WTC11 (cell line): Measurements from ENCODE around the gene PON1. TPM values are rescaled to one million over a fixed set of nuclear protein-coding genes. Genes with fewer than 3 reads are reported as not detected.

Source experiments
- ATAC-seq: fragments of 200-7000 bp; cut with Tn5 transposase; 2 replicates; pipeline ENCODE4 v1.10.0; 2021; ENCODE audit warnings: mild to moderate bottlenecking, moderate library complexity
- CTCF ChIA-PET: fragments of 300-600 bp; sonication (Branson Sonifier 250); formaldehyde crosslinking; loops from one replicate; lab custom pipeline; 2021; ENCODE audit warnings: antibody characterized with exemption; lab: Charles Lee
- POLR2A ChIA-PET: fragments of 350-600 bp; sonication (Branson Sonifier 250); formaldehyde crosslinking; loops from one replicate; lab custom pipeline; 2021; ENCODE audit warnings: antibody characterized with exemption; lab: Charles Lee
- DNase-seq: peaks from one replicate; pipeline ENCODE4 v3.0.0; 2021; ENCODE audit warnings: low spot score
- H3K27ac Mint-ChIP-seq: 2 replicates; pipeline ENCODE4 v1.8.0; 2021; ENCODE audit warnings: mixed read lengths
- H3K27me3 Mint-ChIP-seq: 2 replicates; pipeline ENCODE4 v1.8.0; 2021; ENCODE audit warnings: low read depth, mild to moderate bottlenecking, moderate library complexity, mixed read lengths
- H3K36me3 Mint-ChIP-seq: 2 replicates; pipeline ENCODE4 v1.8.0; 2021; ENCODE audit warnings: mixed read lengths
- H3K4me1 Mint-ChIP-seq: 2 replicates; pipeline ENCODE4 v1.8.0; 2022; ENCODE audit warnings: mixed read lengths
- H3K4me3 Mint-ChIP-seq: 2 replicates; pipeline ENCODE4 v1.8.0; 2021; ENCODE audit warnings: mild to moderate bottlenecking, moderate library complexity, mixed read lengths
- H3K9me3 Mint-ChIP-seq: 2 replicates; pipeline ENCODE4 v1.8.0; 2021; ENCODE audit warnings: mixed read lengths
- CREM ChIP-seq: sonication (generic); formaldehyde crosslinking; IDR thresholded peaks from 2 replicates; pipeline ENCODE4 v1.8.1; 2022; ENCODE audit warnings: mild to moderate bottlenecking, missing genetic modification reagents, moderate library complexity
- ELF4 ChIP-seq: sonication (generic); formaldehyde crosslinking; IDR thresholded peaks from 2 replicates; pipeline ENCODE4 v1.8.1; 2022; ENCODE audit warnings: low read depth, mild to moderate bottlenecking, moderate library complexity, missing genetic modification reagents
- FOXP1 ChIP-seq: sonication (generic); formaldehyde crosslinking; IDR thresholded peaks from 2 replicates; pipeline ENCODE4 v1.8.0; 2022; ENCODE audit warnings: missing genetic modification reagents, mild to moderate bottlenecking, moderate library complexity, borderline replicate concordance
- GRHL2 ChIP-seq: fragments of 250-450 bp; sonication (Bioruptor Pico); IDR thresholded peaks from 2 replicates; pipeline ENCODE4 v1.8.0; 2022; ENCODE audit warnings: mild to moderate bottlenecking, moderate library complexity; ENCODE audit not compliant: insufficient replicate concordance, severe bottlenecking
- OVOL2 ChIP-seq: fragments of 250-450 bp; sonication (Bioruptor Pico); IDR thresholded peaks from 2 replicates; pipeline ENCODE4 v1.9.0; 2021; ENCODE audit warnings: mild to moderate bottlenecking, borderline replicate concordance
- SP1 ChIP-seq: sonication (generic); formaldehyde crosslinking; conservative IDR thresholded peaks from 2 replicates; pipeline ENCODE4 v1.8.1; 2022; ENCODE audit warnings: missing genetic modification reagents
- ZNF121 ChIP-seq: sonication (generic); formaldehyde crosslinking; IDR thresholded peaks from 2 replicates; pipeline ENCODE4 v1.8.0; 2023; ENCODE audit warnings: missing genetic modification reagents
- ZNF138 ChIP-seq: sonication (generic); formaldehyde crosslinking; conservative IDR thresholded peaks from 2 replicates; pipeline ENCODE4 v1.8.1; 2022; ENCODE audit warnings: mild to moderate bottlenecking, moderate library complexity, missing genetic modification reagents
- ZNF232 ChIP-seq: sonication (generic); formaldehyde crosslinking; IDR thresholded peaks from 2 replicates; pipeline ENCODE4 v1.8.0; 2022; ENCODE audit warnings: mild to moderate bottlenecking, missing genetic modification reagents
- ZNF671 ChIP-seq: fragments of 250-450 bp; sonication (Bioruptor Pico); IDR thresholded peaks from 2 replicates; pipeline ENCODE4 v1.8.0; 2021; ENCODE audit warnings: mild to moderate bottlenecking
- total RNA-seq: library from RNA; stranded (reverse); gene quantifications from 3 replicates; pipeline ENCODE4 v1.2.3, GENCODE V29; 2021
- TF ChIP-seq, protein P1 (sequence below): sonication (generic); formaldehyde crosslinking; IDR thresholded peaks from 2 replicates; pipeline ENCODE4 v1.8.0; 2022; ENCODE audit warnings: mild to moderate bottlenecking, missing genetic modification reagents
- TF ChIP-seq, protein P2 (sequence below): fragments of 250-450 bp; sonication (Bioruptor Pico); IDR thresholded peaks from 2 replicates; pipeline ENCODE4 v1.9.0; 2021; ENCODE audit warnings: mild to moderate bottlenecking, borderline replicate concordance
- TF ChIP-seq, protein P3 (sequence below): fragments of 250-450 bp; sonication (Bioruptor Pico); IDR thresholded peaks from 2 replicates; pipeline ENCODE4 v1.8.0; 2021; ENCODE audit warnings: mild to moderate bottlenecking
- TF ChIP-seq, protein P4 (sequence below): sonication (generic); formaldehyde crosslinking; IDR thresholded peaks from 2 replicates; pipeline ENCODE4 v1.8.1; 2023; ENCODE audit warnings: mild to moderate bottlenecking, moderate library complexity, missing genetic modification reagents
- TF ChIP-seq, protein P5 (sequence below): sonication (generic); formaldehyde crosslinking; IDR thresholded peaks from 2 replicates; pipeline ENCODE4 v1.8.0; 2022; ENCODE audit warnings: mild to moderate bottlenecking, missing genetic modification reagents

The PON1 gene
- total RNA-seq, 1 experiment from 2014 or later, result 0.26 TPM

DNA sequence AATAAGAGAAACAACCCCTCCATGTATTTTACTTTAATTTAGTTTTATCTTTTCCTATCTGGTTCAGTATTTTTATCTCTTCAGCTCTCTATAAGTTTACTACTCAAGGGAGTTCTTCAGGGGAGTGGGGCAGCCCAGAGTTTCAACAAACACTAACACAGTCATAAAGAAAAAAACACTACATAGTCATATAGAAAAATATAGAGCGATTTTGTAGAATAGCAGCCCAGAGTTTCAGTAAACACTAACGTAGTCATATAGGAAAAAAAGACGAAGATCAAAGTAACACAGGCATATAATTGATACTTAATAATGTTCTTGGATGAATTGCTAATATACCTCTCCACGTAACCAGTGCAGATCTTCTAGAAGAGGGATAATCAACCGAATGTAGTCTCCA, 54.7 kb downstream of the PON1 start (continued):
- TF ChIP-seq, protein P1, sequence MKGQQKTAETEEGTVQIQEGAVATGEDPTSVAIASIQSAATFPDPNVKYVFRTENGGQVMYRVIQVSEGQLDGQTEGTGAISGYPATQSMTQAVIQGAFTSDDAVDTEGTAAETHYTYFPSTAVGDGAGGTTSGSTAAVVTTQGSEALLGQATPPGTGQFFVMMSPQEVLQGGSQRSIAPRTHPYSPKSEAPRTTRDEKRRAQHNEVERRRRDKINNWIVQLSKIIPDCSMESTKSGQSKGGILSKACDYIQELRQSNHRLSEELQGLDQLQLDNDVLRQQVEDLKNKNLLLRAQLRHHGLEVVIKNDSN, result no peak
- TF ChIP-seq OVOL2 (no peak), SP1 (no peak), FOXP1 (CRISPR knock-in tag) (no peak)
- TF ChIP-seq, protein P2, sequence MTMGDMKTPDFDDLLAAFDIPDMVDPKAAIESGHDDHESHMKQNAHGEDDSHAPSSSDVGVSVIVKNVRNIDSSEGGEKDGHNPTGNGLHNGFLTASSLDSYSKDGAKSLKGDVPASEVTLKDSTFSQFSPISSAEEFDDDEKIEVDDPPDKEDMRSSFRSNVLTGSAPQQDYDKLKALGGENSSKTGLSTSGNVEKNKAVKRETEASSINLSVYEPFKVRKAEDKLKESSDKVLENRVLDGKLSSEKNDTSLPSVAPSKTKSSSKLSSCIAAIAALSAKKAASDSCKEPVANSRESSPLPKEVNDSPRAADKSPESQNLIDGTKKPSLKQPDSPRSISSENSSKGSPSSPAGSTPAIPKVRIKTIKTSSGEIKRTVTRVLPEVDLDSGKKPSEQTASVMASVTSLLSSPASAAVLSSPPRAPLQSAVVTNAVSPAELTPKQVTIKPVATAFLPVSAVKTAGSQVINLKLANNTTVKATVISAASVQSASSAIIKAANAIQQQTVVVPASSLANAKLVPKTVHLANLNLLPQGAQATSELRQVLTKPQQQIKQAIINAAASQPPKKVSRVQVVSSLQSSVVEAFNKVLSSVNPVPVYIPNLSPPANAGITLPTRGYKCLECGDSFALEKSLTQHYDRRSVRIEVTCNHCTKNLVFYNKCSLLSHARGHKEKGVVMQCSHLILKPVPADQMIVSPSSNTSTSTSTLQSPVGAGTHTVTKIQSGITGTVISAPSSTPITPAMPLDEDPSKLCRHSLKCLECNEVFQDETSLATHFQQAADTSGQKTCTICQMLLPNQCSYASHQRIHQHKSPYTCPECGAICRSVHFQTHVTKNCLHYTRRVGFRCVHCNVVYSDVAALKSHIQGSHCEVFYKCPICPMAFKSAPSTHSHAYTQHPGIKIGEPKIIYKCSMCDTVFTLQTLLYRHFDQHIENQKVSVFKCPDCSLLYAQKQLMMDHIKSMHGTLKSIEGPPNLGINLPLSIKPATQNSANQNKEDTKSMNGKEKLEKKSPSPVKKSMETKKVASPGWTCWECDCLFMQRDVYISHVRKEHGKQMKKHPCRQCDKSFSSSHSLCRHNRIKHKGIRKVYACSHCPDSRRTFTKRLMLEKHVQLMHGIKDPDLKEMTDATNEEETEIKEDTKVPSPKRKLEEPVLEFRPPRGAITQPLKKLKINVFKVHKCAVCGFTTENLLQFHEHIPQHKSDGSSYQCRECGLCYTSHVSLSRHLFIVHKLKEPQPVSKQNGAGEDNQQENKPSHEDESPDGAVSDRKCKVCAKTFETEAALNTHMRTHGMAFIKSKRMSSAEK (CRISPR knock-in tag), result no peak
- TF ChIP-seq, all 79 proteins: peak for 0

DNA sequence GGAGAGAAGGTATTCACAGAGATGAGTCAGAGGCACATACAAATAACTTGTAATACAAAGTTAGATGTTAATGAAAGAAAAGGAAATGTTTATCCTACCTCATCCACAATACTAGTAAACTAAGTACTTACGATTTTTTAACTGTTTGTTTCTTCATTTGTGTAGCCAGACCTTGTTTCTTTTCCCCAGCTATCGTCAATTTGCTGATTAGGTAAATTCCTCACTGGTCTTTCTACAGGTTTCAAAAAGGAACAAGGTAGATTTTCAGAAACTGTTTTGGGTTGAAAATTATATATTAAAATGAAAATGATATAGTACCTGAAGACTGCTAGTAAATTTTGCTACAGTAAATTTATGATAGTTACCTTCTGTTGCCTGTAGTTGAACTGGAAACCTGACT, 56.6 kb downstream of the PON1 start:
- TF ChIP-seq ZNF121 (CRISPR knock-in tag) (no peak), ZNF671 (no peak), ELF4 (no peak), ZNF232 (CRISPR knock-in tag) (no peak), ZNF138 (CRISPR knock-in tag) (no peak), CREM (CRISPR knock-in tag) (no peak), GRHL2 (CRISPR knock-in tag) (no peak)
- TF ChIP-seq, protein P3, sequence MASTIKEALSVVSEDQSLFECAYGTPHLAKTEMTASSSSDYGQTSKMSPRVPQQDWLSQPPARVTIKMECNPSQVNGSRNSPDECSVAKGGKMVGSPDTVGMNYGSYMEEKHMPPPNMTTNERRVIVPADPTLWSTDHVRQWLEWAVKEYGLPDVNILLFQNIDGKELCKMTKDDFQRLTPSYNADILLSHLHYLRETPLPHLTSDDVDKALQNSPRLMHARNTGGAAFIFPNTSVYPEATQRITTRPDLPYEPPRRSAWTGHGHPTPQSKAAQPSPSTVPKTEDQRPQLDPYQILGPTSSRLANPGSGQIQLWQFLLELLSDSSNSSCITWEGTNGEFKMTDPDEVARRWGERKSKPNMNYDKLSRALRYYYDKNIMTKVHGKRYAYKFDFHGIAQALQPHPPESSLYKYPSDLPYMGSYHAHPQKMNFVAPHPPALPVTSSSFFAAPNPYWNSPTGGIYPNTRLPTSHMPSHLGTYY (CRISPR knock-in tag), result no peak
- TF ChIP-seq, protein P4, sequence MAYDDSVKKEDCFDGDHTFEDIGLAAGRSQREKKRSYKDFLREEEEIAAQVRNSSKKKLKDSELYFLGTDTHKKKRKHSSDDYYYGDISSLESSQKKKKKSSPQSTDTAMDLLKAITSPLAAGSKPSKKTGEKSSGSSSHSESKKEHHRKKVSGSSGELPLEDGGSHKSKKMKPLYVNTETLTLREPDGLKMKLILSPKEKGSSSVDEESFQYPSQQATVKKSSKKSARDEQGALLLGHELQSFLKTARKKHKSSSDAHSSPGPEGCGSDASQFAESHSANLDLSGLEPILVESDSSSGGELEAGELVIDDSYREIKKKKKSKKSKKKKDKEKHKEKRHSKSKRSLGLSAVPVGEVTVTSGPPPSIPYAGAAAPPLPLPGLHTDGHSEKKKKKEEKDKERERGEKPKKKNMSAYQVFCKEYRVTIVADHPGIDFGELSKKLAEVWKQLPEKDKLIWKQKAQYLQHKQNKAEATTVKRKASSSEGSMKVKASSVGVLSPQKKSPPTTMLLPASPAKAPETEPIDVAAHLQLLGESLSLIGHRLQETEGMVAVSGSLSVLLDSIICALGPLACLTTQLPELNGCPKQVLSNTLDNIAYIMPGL, result no peak
- TF ChIP-seq, protein P5, sequence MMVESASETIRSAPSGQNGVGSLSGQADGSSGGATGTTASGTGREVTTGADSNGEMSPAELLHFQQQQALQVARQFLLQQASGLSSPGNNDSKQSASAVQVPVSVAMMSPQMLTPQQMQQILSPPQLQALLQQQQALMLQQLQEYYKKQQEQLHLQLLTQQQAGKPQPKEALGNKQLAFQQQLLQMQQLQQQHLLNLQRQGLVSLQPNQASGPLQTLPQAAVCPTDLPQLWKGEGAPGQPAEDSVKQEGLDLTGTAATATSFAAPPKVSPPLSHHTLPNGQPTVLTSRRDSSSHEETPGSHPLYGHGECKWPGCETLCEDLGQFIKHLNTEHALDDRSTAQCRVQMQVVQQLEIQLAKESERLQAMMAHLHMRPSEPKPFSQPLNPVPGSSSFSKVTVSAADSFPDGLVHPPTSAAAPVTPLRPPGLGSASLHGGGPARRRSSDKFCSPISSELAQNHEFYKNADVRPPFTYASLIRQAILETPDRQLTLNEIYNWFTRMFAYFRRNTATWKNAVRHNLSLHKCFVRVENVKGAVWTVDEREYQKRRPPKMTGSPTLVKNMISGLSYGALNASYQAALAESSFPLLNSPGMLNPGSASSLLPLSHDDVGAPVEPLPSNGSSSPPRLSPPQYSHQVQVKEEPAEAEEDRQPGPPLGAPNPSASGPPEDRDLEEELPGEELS (CRISPR knock-in tag), result no peak
- ATAC-seq, result no peak
- Mint-ChIP-seq H3K27ac (no peak overlapping the region), H3K36me3 (peaks cover 2% of the 10 kb centered on the region; the same call in 1 of the 2 replicates), H3K9me3 (no peaks in the 10 kb centered on the region), H3K27me3 (no peaks in the 10 kb centered on the region), H3K4me1 (peaks cover 21% of the 10 kb centered on the region), H3K4me3 (no peak overlapping the region)
- no peak for DNase-seq
- ChIA-PET CTCF (no interaction called here), POLR2A (no interaction called here)
